ENCODE data around the gene PRSS50.

DNA sequence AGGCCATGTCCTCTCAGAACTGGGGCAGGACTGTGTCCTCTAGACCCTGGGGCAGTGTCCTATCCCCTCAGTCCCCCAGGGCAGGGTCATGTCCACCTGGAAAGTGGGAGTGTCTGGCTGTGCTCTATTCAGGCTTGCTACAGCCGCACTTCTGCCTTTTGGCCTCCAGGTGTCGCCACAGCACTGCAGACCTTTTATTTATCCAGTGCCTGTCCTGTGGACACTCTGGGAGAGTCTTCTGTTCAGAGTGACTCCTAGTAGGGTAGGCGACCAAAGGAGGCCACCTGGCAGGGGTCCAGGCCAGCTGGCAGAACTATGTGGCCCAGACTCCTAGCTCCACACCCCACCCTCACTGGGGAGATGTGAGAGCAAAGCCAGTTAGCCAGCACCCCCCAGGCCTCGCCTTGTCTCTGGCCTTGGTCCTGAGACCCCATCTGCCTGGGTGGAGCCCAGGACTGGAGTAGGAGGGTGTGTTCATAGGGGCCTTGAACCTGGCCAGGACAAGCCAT, 12.6 kb downstream of the PRSS50 start:
- TF ChIP-seq, protein P1, sequence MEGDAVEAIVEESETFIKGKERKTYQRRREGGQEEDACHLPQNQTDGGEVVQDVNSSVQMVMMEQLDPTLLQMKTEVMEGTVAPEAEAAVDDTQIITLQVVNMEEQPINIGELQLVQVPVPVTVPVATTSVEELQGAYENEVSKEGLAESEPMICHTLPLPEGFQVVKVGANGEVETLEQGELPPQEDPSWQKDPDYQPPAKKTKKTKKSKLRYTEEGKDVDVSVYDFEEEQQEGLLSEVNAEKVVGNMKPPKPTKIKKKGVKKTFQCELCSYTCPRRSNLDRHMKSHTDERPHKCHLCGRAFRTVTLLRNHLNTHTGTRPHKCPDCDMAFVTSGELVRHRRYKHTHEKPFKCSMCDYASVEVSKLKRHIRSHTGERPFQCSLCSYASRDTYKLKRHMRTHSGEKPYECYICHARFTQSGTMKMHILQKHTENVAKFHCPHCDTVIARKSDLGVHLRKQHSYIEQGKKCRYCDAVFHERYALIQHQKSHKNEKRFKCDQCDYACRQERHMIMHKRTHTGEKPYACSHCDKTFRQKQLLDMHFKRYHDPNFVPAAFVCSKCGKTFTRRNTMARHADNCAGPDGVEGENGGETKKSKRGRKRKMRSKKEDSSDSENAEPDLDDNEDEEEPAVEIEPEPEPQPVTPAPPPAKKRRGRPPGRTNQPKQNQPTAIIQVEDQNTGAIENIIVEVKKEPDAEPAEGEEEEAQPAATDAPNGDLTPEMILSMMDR (IDR thresholded peaks at IDR 0.05), result peak in 5 of 7 experiments; percentile 91 to 98 (median 96)
- no peak for TF ChIP-seq POLR2A (IDR thresholded peaks at IDR 0.05)
- TF ChIP-seq POLR2AphosphoS5 (IDR thresholded peaks at IDR 0.05), result no peak
- no peak for TF ChIP-seq EP300 (IDR thresholded peaks at IDR 0.05)
